Measurements from ENCODE around the gene CCDC88C.
"Not testable (repeated sequence)": the region's sequence is repeated elsewhere in the genome, so short reads cannot be mapped to it uniquely, and the experiment has no call there.

The CCDC88C gene

DNA sequence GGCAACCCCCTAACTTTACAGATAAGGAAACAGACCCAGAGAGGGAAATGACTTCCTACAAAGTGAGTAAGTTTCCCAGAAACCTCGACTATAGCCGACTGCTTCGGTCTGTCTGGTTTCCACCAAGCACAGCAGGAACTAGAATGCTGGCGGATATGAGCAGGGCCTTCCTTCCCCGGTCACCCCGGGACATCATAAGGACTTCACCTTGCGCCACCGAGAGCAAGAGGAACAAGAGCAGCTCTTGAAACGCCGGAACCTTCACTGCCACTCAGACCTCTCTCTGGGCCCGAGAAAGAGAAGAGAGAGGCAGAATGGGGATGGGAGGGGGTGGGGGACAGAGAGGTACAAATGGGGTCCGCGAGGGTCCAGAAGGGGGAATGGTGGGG lies 143.7 kb downstream of the CCDC88C start:
- H3K27me3 Mint-ChIP-seq (ENCODE audit: low read depth), result no peaks in the 10 kb centered on the region
- no peak overlapping the region for H3K27ac Mint-ChIP-seq
- H3K4me3 Mint-ChIP-seq, result no peak overlapping the region
- H3K4me1 Mint-ChIP-seq (ENCODE audit: low read depth), result peaks cover 6% of the 10 kb centered on the region
- no peak for DNase-seq (ENCODE audit: low spot score)
- H3K9me3 Mint-ChIP-seq, result no peaks in the 10 kb centered on the region
- peaks cover 56% of the 10 kb centered on the region for H3K36me3 Mint-ChIP-seq (ENCODE audit: low read depth)

DNA sequence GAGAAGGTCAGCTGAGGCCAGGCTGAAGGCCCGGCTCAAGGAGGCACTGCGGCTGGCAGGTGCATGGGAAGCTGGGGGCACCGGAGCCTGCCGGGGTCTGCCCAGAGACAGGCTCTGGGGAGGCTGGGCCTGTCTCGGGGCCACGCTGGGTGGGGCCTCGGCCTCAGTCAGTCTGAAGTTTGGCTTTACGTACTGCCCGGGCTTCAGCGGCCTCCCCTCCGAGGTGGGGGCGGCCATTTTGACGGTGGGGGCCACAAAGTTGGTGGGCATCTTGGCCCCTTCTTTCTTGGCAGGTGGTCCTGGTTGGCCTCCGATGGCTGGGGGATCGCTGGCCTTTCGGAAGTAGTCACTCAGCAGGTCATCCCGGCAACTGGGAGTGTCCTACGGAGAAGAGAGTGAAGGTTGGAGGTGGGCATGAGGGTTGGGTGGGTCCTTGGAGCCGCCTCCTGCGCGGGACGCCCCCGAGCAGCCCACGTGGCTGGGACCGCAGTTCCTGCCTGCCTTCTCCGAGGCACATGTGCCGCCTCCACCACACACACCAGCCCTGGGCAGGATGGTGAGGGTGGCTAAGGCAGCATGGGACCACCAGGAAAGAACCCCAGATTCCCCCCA lies 144.2 kb downstream of the CCDC88C start:
- peaks cover 6% of the 10 kb centered on the region for H3K4me1 Mint-ChIP-seq (ENCODE audit: low read depth)

DNA sequence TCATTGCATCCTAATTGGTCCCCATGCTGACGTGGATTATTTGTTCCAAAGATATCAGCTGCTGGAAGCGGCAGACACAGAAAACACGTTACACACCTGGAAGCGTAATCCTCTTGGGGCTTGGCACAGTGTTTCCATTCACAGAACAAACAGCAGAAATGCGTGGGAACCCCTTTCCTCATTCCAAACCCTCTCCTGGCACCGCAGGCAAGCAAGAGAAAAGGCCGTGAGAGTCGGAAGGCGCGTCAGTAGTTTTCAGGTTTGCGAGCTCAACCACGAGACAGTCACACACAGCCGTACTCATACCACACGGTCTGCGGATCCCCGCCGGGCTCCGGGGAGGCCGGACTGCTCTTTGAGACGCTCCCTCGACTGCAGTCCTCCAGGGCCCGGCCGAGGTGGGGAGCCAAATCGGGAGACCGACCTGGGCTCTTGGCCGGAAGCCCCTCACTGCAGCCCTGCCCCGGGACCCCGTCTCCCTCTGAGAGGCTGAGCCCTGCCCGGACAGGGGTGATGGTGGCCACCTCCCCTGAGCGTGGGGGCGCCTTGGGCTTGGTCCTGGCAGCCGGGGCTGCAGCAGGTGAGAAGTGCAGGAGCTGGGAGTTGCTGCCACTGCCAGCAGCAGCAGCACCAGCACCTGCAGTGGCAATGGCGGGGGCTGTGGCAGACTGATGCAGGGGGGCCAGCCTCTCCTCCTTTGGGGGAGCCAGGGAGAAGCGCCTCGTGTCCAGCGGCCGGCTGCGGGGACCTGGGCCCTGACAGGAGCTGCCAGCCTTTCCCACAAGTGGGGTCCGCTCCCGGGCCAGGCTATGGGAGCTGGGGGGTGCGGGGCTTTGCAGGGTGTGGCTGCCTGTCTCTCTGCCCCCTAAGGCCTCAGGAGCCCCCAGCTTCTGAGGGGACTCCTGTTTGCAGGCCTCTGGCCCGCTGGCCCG lies 145.0 kb downstream of the CCDC88C start:
- no peak for DNase-seq (ENCODE audit: low spot score)
- peaks cover 9% of the 10 kb centered on the region for H3K4me1 Mint-ChIP-seq (ENCODE audit: low read depth)
- no peak overlapping the region for H3K4me3 Mint-ChIP-seq
- H3K36me3 Mint-ChIP-seq (ENCODE audit: low read depth), result peaks cover 56% of the 10 kb centered on the region
- H3K27ac Mint-ChIP-seq, result peak overlapping the region; percentile 49
- no peaks in the 10 kb centered on the region for H3K9me3 Mint-ChIP-seq
- H3K27me3 Mint-ChIP-seq (ENCODE audit: low read depth), result no peaks in the 10 kb centered on the region

More for the DNA sequence above, 144.2 kb downstream of the CCDC88C start:
- Mint-ChIP-seq H3K27me3 (ENCODE audit: low read depth) (no peaks in the 10 kb centered on the region), H3K4me3 (no peak overlapping the region), H3K27ac (no peak overlapping the region), H3K9me3 (no peaks in the 10 kb centered on the region), H3K36me3 (ENCODE audit: low read depth) (peaks cover 55% of the 10 kb centered on the region)
- DNase-seq (ENCODE audit: low spot score), result no peak

DNA sequence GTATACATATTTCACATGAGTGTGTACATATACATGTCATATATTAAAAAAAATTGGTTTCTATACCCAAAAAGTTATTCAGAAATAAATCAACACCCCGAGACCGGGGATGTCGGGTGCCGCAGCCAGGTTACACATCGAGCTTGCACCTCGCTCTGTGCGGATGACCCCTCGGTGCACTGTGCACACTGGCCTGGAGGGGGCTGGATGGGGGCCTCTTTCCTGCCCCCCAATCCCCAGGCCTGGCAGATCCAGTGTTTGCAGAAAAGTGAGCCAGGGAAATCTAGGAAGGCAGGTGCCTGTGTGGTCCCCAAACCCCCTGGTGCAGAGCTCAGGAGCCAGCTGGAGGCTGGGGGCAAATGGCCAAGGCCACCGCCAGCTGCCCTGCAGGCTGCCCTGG lies 146.0 kb downstream of the CCDC88C start:
- H3K4me3 Mint-ChIP-seq, result no peak overlapping the region
- H3K27ac Mint-ChIP-seq, result no peak overlapping the region
- H3K36me3 Mint-ChIP-seq (ENCODE audit: low read depth), result peaks cover 50% of the 10 kb centered on the region
- H3K27me3 Mint-ChIP-seq (ENCODE audit: low read depth), result no peaks in the 10 kb centered on the region
- H3K9me3 Mint-ChIP-seq, result no peaks in the 10 kb centered on the region
- DNase-seq (ENCODE audit: low spot score), result no peak
- peaks cover 12% of the 10 kb centered on the region for H3K4me1 Mint-ChIP-seq (ENCODE audit: low read depth)

DNA sequence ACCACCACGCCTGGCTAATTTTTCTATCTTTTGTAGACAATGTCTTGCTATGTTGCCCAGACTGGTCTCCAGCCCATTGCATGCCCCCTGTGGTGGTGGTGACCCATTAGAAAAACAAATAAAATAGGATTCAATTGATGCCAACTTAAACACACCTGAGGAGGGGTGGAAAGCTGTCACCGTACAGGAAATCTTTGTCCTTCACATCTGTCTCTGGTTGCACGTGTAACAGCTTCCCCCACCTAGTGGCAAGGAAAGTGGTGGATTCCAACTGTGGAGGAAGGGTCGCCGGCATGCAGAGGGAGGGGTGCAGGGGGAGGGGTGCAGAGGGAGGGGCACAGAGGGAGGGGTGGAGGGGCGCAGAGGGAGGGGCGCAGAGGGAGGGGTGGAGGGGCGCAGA lies 147.0 kb downstream of the CCDC88C start:
- Mint-ChIP-seq H3K4me3 (no peak overlapping the region), H3K27ac (peak overlapping the region; percentile 49), H3K36me3 (ENCODE audit: low read depth) (peaks cover 47% of the 10 kb centered on the region), H3K9me3 (no peaks in the 10 kb centered on the region), H3K4me1 (ENCODE audit: low read depth) (peaks cover 16% of the 10 kb centered on the region), H3K27me3 (ENCODE audit: low read depth) (no peaks in the 10 kb centered on the region)
- no peak for DNase-seq (ENCODE audit: low spot score)

DNA sequence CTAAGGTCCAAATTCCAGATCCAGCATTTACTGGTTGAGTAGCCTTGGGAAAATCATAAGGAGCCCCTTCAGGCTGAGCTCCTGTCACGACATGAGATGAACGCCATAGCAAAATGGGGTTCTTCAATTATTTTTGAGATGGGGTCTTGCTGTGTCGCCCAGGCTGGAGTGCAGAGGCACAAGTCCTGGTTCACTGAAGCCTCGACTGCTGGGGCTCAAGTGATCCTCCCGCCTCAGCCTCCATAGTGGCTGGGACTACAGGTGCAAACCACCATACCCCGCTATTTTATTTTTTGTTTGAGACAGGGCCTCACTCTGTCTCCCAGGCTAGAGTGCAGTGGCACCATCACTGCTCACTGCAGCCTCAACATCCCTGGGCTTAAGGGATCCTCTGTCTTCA lies 147.4 kb downstream of the CCDC88C start:
- H3K9me3 Mint-ChIP-seq, result no peaks in the 10 kb centered on the region
- H3K27ac Mint-ChIP-seq, result peak overlapping the region; percentile 49
- H3K4me1 Mint-ChIP-seq (ENCODE audit: low read depth), result peaks cover 19% of the 10 kb centered on the region
- DNase-seq (ENCODE audit: low spot score), result no peak
- H3K27me3 Mint-ChIP-seq (ENCODE audit: low read depth), result no peaks in the 10 kb centered on the region
- H3K36me3 Mint-ChIP-seq (ENCODE audit: low read depth), result peaks cover 49% of the 10 kb centered on the region
- H3K4me3 Mint-ChIP-seq, result no peak overlapping the region

DNA sequence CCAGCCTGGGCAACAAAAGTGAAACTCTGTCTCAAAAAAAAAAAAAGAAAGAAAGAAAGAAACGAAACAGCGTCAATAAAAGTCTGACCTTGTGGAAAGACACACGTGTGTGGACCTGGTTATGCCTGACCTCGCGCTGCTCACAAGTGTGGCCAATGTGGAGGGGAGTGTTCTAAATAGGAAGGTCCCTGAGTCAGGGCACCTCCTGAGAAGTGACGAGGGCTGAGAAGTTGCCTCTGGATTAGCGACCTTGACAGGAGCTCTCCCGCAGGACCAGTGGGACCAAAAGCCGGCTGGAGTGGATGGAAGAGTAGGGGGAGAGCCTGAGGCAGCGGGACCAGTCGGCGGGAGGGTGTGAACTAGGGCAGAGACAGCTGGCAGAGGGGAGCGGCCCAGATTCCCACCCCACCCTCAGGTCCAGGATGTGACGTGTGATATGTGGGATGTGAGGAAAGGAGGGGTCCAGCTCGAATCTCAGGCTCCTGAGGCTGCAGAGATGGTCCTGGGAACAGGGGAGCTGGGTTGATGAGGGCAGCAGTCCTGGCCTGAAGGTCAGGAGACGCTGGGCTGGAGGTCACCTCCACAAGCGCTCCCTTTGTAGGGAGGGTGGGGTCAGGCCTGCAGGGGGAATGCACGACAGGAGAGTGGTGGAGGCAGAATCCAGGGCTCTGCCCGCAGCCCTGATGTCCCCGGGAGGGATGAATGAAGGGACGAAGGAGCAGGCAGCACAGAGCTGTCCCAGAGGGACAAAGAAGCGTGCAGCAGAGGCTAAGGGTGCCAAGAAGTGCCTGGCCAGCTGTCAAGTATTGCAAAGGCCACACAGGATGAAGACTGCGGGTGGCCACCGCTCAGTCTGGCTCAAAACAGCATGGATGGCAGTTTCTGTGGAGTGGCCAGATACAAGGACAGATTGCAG lies 148.3 kb downstream of the CCDC88C start:
- Mint-ChIP-seq H3K4me1 (ENCODE audit: low read depth) (peaks cover 23% of the 10 kb centered on the region), H3K9me3 (no peaks in the 10 kb centered on the region), H3K36me3 (ENCODE audit: low read depth) (peaks cover 42% of the 10 kb centered on the region), H3K27ac (peak overlapping the region; percentile 38), H3K27me3 (ENCODE audit: low read depth) (peaks cover 2% of the 10 kb centered on the region), H3K4me3 (no peak overlapping the region)
- no peak for DNase-seq (ENCODE audit: low spot score)

DNA sequence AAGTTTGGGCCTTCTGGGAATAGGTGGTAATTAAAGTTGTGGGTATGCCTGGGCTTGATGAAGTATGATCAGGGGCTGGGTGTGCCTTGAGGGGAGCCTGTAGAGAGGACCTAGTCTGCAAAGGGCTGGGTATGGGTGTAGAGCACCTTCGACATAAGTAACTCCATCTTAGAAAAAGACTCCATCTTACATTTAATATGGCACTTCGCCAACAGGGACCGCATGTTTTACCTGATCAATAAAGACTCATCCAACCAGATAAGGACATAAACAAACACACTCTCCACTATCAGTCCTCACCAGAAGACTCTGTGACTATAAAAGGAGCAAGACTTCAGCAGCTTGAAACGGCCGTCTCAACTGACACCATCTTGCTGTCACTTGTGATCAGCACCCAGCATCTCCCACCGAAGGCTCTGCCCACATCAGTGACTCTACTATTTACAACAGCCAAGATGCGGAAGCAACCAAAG lies 149.6 kb downstream of the CCDC88C start:
- peaks cover 5% of the 10 kb centered on the region for H3K27me3 Mint-ChIP-seq (ENCODE audit: low read depth)
- peak overlapping the region; percentile 10 for H3K27ac Mint-ChIP-seq
- no peak overlapping the region for H3K4me3 Mint-ChIP-seq
- DNase-seq (ENCODE audit: low spot score), result no peak
- H3K4me1 Mint-ChIP-seq (ENCODE audit: low read depth), result peaks cover 34% of the 10 kb centered on the region
- peaks cover 39% of the 10 kb centered on the region for H3K36me3 Mint-ChIP-seq (ENCODE audit: low read depth)
- H3K9me3 Mint-ChIP-seq, result no peaks in the 10 kb centered on the region

DNA sequence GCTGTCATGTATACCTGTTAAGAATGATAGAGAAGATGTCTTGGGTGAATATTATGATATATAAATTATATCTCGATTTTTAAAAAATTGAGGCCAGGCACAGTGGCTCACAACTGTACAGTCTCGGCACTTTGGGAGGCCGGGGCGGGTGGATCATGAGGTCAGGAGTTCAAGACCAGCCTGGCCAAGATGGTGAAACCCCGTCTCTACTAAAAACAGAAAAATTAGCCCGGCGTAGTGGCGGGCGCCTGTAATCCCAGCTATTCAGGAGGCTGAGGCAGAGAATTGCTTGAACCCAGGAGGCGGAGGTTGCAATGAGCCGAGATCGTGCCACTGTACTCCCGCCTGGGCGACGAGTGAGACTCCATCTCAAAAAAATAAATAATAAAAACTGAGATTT lies 151.3 kb downstream of the CCDC88C start:
- not testable (repeated sequence) for H3K27ac Mint-ChIP-seq

DNA sequence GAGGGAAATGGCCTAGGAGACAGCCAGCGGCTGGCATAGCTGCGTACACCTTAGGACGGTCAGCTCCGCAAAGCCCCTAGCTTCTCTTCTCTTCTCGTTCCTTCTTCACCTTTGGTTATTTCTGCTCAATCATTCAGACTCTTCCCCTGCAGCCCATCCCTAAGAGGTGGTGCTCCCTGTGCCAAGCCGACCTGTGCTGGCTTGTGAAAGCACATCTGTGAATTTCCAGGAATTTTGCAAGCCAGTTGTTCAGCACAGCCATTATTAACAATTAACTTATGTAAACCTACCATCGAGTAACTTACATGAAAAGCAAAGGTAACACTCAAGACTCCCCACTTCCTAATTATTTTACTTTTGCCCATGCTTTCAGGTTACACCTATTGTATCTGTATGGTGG lies 152.2 kb downstream of the CCDC88C start:
- Mint-ChIP-seq H3K27ac (no peak overlapping the region), H3K27me3 (ENCODE audit: low read depth) (peaks cover 5% of the 10 kb centered on the region), H3K36me3 (ENCODE audit: low read depth) (peaks cover 33% of the 10 kb centered on the region), H3K9me3 (peaks cover 3% of the 10 kb centered on the region), H3K4me1 (ENCODE audit: low read depth) (peaks cover 47% of the 10 kb centered on the region), H3K4me3 (peak overlapping the region; percentile 55)
- DNase-seq (ENCODE audit: low spot score), result no peak

More for the DNA sequence above, 151.3 kb downstream of the CCDC88C start:
- Mint-ChIP-seq H3K4me1 (ENCODE audit: low read depth) (peaks cover 40% of the 10 kb centered on the region), H3K36me3 (ENCODE audit: low read depth) (peaks cover 35% of the 10 kb centered on the region)
- not testable (repeated sequence) for H3K9me3 Mint-ChIP-seq; H3K4me3 Mint-ChIP-seq; DNase-seq (ENCODE audit: low spot score); H3K27me3 Mint-ChIP-seq (ENCODE audit: low read depth)

DNA sequence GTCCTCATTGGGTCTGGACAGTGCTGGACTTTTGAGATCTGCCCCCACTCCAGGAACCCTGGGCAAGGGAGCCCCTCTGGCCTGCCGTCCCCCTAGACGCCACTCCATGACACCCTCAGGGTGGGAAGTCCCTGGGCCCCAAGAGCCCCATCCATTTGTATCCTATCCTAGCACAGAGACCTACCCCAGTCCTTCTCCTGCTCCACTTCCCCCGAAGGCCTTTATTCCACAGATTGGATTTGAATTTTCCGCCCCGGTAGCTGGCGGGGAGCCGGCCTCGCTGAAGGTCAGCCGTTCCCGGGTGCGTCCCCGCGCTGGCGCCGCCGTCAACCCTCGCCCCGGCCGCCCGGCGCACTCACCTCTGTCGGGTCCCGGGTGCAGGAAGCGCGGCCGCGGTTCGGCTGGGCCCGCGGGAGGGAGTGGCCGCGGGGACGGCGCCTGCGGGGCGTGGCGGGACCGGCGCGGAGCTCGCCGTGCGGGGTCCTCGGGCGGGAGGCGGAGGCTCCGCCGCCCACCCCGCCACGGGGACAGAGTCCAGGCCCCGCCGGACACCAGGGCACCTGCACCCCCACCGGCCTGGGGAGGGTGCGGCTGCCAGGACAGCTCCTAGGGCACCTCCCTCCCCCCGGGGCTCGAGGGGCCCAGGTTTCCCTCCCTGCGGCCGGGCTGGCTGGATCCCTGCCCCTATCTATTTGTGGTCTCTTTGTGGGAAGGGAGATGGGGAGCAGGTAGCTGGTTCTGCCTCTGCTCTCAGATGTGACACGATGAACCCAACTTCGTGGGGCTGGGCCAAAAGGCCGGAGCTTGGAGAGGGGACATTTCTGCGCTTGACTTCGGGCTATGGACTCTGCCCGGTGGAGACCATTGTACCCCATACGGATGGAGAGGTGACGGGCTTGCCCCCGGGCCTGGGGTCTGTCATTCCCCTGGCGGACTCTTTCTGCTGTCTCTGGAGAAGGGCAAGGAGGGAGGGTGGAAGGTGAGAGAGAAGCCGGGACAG lies 153.2 kb downstream of the CCDC88C start:
- Mint-ChIP-seq H3K36me3 (ENCODE audit: low read depth) (peaks cover 28% of the 10 kb centered on the region), H3K27me3 (ENCODE audit: low read depth) (peaks cover 5% of the 10 kb centered on the region), H3K9me3 (peaks cover 3% of the 10 kb centered on the region), H3K4me1 (ENCODE audit: low read depth) (peaks cover 51% of the 10 kb centered on the region), H3K4me3 (peak overlapping the region; percentile 64), H3K27ac (peak overlapping the region; percentile 34)
- DNase-seq (ENCODE audit: low spot score), result no peak

DNA sequence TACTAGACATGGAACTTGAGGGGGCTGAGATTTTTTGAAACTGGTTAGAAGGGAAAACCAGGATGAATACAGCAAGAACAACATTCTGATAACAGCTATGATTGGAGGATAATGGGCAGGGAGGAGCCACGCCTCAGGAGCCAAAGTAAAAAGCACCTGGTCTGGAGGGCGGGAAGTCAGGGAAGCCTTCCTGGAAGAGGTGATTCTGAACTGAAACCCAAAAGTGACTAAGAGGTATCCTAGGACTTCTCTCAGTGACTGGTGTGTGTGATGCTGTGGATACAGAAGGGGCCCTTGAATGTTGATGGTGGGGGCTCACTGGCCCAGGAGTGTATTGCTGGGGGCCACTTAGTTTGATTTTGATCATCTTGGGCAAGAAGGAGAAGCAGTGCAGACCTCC lies 154.3 kb downstream of the CCDC88C start:
- peaks cover 21% of the 10 kb centered on the region for H3K36me3 Mint-ChIP-seq (ENCODE audit: low read depth)
- peak overlapping the region; percentile 50 for H3K4me3 Mint-ChIP-seq
- H3K4me1 Mint-ChIP-seq (ENCODE audit: low read depth), result peaks cover 47% of the 10 kb centered on the region
- no peak for DNase-seq (ENCODE audit: low spot score)
- H3K9me3 Mint-ChIP-seq, result peaks cover 3% of the 10 kb centered on the region
- peak overlapping the region; percentile 67 for H3K27ac Mint-ChIP-seq
- peaks cover 5% of the 10 kb centered on the region for H3K27me3 Mint-ChIP-seq (ENCODE audit: low read depth)

Measured in T-helper 2 cell treated with Interferon-gamma antibody and Interleukin-4, amounts not matched to agents 5 μg/mL and 100 μg/mL, for 36 hours (primary cell).